Effector memory CD8-positive, alpha-beta T cell (primary cell): ENCODE measurements around the gene AQP10.
A peak's percentile ranks its signal among the peaks of the same experiment; 100 is the strongest.
"Not testable (repeated sequence)": the region's sequence is repeated elsewhere in the genome, so short reads cannot be mapped to it uniquely, and the experiment has no call there.

Experiments
- ATAC-seq: fragments of 150-1000 bp; cut with Tn5 transposase; replicated peaks from 2 replicates; pipeline ENCODE4 v1.10.0; 2021; ENCODE audit warnings: mild to moderate bottlenecking, moderate library complexity
- DNase-seq, 3 experiments: peaks; one replicate each; pipeline ENCODE4 v3.0.0; 2021
- H3K27ac Mint-ChIP-seq, 2 donors: one replicate each; pipeline ENCODE4 v1.8.0; 2022; ENCODE audit warnings: mild to moderate bottlenecking in 2 of 2, mixed read lengths in 2 of 2, moderate library complexity in 2 of 2
- H3K27me3 Mint-ChIP-seq, 2 donors: one replicate each; pipeline ENCODE4 v1.8.0; 2022; ENCODE audit warnings: mixed read lengths in 2 of 2
- H3K36me3 Mint-ChIP-seq: one replicate; pipeline ENCODE4 v1.8.0; 2022; ENCODE audit warnings: mild to moderate bottlenecking, moderate library complexity, mixed read lengths; ENCODE audit not compliant: insufficient read depth
- H3K4me1 Mint-ChIP-seq, 2 donors: one replicate each; pipeline ENCODE4 v1.8.0; 2022; ENCODE audit warnings: low read depth in 2 of 2, mixed read lengths in 2 of 2
- H3K4me3 Mint-ChIP-seq, 2 donors: one replicate each; pipeline ENCODE4 v1.8.0; 2022; ENCODE audit warnings: mild to moderate bottlenecking in 2 of 2, mixed read lengths in 2 of 2, moderate library complexity in 2 of 2
- H3K9me3 Mint-ChIP-seq, 2 donors: one replicate each; pipeline ENCODE4 v1.8.0; 2022; ENCODE audit warnings: mixed read lengths in 2 of 2
- total RNA-seq, 9 experiments: gene quantifications; one replicate each; lab custom pipeline; 2026; lab: John Stamatoyannopoulos, UW

AQP10 gene
- total RNA-seq, result 0 to 0.67 (median 0) reads per million in 9 experiments

GRCh38 chr1:154320882-154321608 is at the start of gene AQP10:
Gene AQP10 (plus strand): TSS chr1:154321093. CDS start chr1:154321156, 63 bp downstream.
- Mint-ChIP-seq H3K4me1 (peaks cover 4 to 9% of the 10 kb centered on the region in 2 donors), H3K36me3 (peaks cover 5% of the 10 kb centered on the region), H3K9me3 (peaks cover 0 to 1% of the 10 kb centered on the region in 2 donors), H3K27ac (no peak within 1 kb of the TSS), H3K4me3 (no peak within 1 kb of the TSS), H3K27me3 (peaks cover 0 to 8% of the 10 kb centered on the region in 2 donors)
- DNase-seq (no peak), ATAC-seq (no peak)

DNA sequence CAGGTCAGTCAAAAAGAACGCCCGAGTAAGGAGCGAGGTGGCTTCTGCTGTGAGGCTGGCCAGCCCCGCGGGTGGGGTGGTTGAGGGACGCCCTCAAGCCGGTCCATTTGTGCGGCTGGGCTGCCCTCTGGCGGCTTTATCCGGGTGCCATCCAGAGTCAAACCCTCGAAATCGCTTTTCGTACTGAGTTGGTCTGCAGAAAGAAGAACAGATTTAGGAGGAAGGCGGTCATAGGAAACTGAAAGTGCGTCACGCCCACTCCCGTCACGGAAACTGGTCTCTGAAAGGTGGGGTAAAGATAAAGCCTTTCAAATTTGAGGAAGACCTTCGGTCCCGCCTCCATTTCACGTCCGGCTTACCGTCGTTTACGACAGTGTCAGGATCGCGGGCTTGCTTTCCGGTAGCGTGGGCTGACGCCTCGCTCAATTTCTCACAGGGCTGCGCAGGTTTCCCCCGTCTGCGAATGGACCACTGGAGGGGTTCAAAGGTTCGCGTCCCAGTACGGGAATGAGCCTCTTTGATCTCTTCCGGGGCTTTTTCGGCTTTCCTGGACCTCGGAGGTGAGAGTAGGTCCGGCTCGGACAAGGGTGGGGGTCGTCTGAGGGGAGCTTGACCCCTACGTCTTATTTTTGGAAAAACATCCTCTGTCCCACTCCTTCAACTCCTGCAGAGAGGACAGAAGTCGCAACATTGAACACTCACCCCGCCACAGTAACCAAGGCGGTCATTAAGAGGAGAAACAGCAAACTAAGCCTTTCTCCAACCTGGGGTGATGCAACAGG is 48.5 kb upstream of the AQP10 start, which contains the start of gene HAX1:
TSS of gene HAX1 (plus strand) at position 413 of the 782 bp plus-strand sequence. CDS start at position 508, 95 bp downstream.
- Mint-ChIP-seq H3K9me3 (no peaks in the 10 kb centered on the region), H3K4me3 (peak within 1 kb of the TSS; percentile 98 to 99), H3K27ac (peak within 1 kb of the TSS; percentile 98 to 100), H3K36me3 (peaks cover 47% of the 10 kb centered on the region), H3K4me1 (peaks cover 15 to 25% of the 10 kb centered on the region in 2 donors), H3K27me3 (no peaks in the 10 kb centered on the region)
- ATAC-seq, result peak; percentile 91
- DNase-seq, result peak; percentile 90 to 93 (median 91)

DNA sequence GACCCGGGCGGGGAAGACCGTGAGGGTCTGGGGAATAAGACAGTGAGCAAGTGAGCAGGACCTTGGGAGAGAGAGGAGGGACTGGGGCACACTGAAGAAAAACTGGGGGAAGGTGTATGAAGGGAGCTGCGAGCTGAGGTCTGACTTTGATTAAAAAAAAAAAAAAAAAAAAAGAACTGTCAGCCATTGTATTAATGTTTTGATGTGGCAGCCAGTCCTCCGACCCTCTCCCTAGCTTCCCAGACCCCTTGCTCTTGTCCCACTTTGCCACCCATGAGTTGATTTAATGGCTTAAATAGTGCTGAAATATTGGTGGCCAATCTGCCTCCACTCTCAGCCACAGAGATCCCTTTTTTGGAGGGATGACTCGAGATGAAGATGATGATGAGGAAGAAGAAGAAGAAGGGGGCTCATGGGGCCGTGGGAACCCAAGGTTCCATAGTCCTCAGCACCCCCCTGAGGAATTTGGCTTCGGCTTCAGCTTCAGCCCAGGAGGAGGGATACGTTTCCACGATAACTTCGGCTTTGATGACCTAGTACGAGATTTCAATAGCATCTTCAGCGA is 47.8 kb upstream of the AQP10 start:
- Mint-ChIP-seq H3K4me1 (peaks cover 15 to 25% of the 10 kb centered on the region in 2 donors), H3K4me3 (peak overlapping the region; percentile 98 to 99), H3K9me3 (no peaks in the 10 kb centered on the region), H3K36me3 (peaks cover 41% of the 10 kb centered on the region), H3K27ac (peak overlapping the region; percentile 98 to 100), H3K27me3 (no peaks in the 10 kb centered on the region)
- ATAC-seq (no peak), DNase-seq (no peak)

GRCh38 chr1:154276797-154277196 is 44.1 kb upstream of the AQP10 start:
- H3K27me3 Mint-ChIP-seq, result no peaks in the 10 kb centered on the region
- no peak overlapping the region for H3K4me3 Mint-ChIP-seq
- H3K9me3 Mint-ChIP-seq, result no peaks in the 10 kb centered on the region
- no peak overlapping the region for H3K27ac Mint-ChIP-seq
- peaks cover 28% of the 10 kb centered on the region for H3K36me3 Mint-ChIP-seq
- no peak for ATAC-seq
- no peak for DNase-seq
- H3K4me1 Mint-ChIP-seq, result peaks cover 15 to 18% of the 10 kb centered on the region in 2 donors

GRCh38 chr1:154287591-154287990 is 33.3 kb upstream of the AQP10 start:
- not testable (repeated sequence) for H3K36me3 Mint-ChIP-seq, ATAC-seq, H3K27ac Mint-ChIP-seq, DNase-seq, H3K9me3 Mint-ChIP-seq, H3K4me3 Mint-ChIP-seq, H3K4me1 Mint-ChIP-seq, H3K27me3 Mint-ChIP-seq

DNA sequence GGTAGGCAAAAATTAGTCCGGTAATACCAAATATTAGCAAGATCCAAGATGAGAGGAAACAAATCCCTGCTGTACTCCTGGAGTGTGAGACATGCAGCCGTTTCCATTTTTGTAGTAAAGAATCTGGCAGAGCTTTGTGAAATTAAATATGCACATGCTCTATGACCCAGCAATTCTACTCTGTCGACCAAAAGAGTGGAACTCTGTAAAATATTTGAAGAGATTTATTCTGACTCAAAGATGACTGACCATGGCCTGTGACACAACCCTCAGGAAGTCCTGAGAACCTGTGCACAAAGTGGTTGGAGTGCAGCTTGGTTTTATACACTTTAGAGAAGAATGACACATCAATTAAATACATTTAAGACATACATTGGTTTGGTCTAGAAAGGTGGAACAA is 32.2 kb upstream of the AQP10 start:
- no peak overlapping the region for H3K4me3 Mint-ChIP-seq
- no peak overlapping the region for H3K27ac Mint-ChIP-seq
- peaks cover 3% of the 10 kb centered on the region for H3K36me3 Mint-ChIP-seq
- no peaks in the 10 kb centered on the region for H3K4me1 Mint-ChIP-seq
- H3K9me3 Mint-ChIP-seq, result no peaks in the 10 kb centered on the region
- H3K27me3 Mint-ChIP-seq, result peaks cover 0 to 7% of the 10 kb centered on the region in 2 donors
- ATAC-seq (no peak), DNase-seq (no peak)

DNA sequence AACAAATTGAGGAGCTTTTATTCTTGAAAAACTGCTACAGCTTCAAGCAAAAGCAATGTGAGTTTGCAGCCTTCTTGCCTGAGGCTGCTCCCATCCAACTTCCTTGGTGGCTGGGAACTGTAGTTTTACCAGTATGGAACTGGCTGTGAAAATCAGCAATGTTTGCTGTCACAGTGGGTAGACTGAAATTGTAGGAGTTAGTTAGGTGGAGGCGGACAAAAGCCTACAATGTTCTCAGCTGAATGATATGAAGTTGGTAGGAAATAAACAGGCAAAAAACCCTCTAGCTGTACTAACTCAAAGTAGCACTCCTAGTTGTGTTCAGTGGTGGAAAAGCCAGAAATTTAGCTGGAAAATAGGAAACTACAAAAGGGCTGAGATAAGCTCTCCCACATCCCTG is 30.0 kb upstream of the AQP10 start:
- Mint-ChIP-seq H3K36me3 (peaks cover 3% of the 10 kb centered on the region), H3K9me3 (no peaks in the 10 kb centered on the region), H3K27ac (no peak overlapping the region), H3K4me1 (no peaks in the 10 kb centered on the region), H3K4me3 (no peak overlapping the region), H3K27me3 (peaks cover 0 to 7% of the 10 kb centered on the region in 2 donors)
- DNase-seq (no peak), ATAC-seq (no peak)

DNA sequence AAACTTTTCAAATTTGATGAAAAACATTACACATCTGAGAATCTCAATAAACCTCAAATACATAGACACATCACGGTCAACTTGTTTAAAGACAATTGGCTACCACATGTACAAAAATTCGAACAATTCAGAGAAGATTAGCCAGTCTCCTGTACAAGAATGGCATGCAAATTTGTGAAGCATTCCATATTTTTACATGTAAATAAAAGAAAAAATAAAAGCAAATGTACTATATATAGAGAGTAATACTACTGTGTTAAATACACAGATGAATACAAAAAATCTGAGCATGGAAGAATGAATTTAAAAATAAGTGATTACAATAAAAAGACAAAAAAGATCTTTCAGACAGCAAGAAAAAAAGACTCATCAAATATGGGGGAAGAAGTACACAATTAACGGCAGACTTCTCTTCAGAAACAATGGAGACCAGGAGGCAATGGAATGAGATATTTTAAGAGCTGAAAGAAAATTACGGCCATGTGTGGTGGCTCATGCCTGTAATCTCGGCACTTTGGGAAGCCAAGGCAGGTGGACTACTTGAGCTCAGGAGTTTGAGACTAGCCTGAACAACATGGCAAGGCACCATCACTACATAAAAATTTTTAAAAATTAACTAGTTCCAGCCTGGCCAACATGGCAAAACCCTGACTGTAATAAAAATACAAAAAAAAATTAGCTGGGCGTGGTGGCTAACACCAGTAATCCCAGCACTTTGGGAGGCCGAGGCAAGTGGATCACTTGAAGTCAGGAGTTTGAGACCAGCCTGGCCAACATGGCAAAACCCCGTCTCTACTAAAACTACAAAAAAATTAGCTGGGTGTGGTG is 25.3 kb upstream of the AQP10 start:
- ATAC-seq (no peak), DNase-seq (no peak)
- H3K4me1 Mint-ChIP-seq, result no peaks in the 10 kb centered on the region
- H3K27ac Mint-ChIP-seq, result no peak overlapping the region
- no peaks in the 10 kb centered on the region for H3K27me3 Mint-ChIP-seq
- H3K36me3 Mint-ChIP-seq, result peaks cover 3% of the 10 kb centered on the region
- H3K9me3 Mint-ChIP-seq, result no peaks in the 10 kb centered on the region
- H3K4me3 Mint-ChIP-seq, result no peak overlapping the region

GRCh38 chr1:154301582-154301981 is 19.3 kb upstream of the AQP10 start:
- DNase-seq (no peak), ATAC-seq (no peak)
- no peaks in the 10 kb centered on the region for H3K9me3 Mint-ChIP-seq
- H3K27me3 Mint-ChIP-seq, result no peaks in the 10 kb centered on the region
- H3K4me3 Mint-ChIP-seq, result no peak overlapping the region
- H3K27ac Mint-ChIP-seq, result no peak overlapping the region
- H3K4me1 Mint-ChIP-seq, result no peaks in the 10 kb centered on the region
- no peaks in the 10 kb centered on the region for H3K36me3 Mint-ChIP-seq

- no peaks in the 10 kb centered on the region for H3K27me3 Mint-ChIP-seq
- H3K9me3 Mint-ChIP-seq, result no peaks in the 10 kb centered on the region
- no peak overlapping the region for H3K4me3 Mint-ChIP-seq
- no peaks in the 10 kb centered on the region for H3K36me3 Mint-ChIP-seq
- no peak overlapping the region for H3K27ac Mint-ChIP-seq
- ATAC-seq, result no peak
- no peak for DNase-seq
- peaks cover 0 to 5% of the 10 kb centered on the region in 2 donors for H3K4me1 Mint-ChIP-seq
Measured at GRCh38 chr1:154304664-154305337, 16.1 kb upstream of the AQP10 start.

GRCh38 chr1:154306151-154306550 is 14.7 kb upstream of the AQP10 start:
- H3K9me3 Mint-ChIP-seq, result no peaks in the 10 kb centered on the region
- no peaks in the 10 kb centered on the region for H3K36me3 Mint-ChIP-seq
- no peak for ATAC-seq
- no peak for DNase-seq
- H3K27ac Mint-ChIP-seq, result no peak overlapping the region
- H3K27me3 Mint-ChIP-seq, result no peaks in the 10 kb centered on the region
- H3K4me1 Mint-ChIP-seq, result peaks cover 0 to 5% of the 10 kb centered on the region in 2 donors
- no peak overlapping the region for H3K4me3 Mint-ChIP-seq

- ATAC-seq, H3K9me3 Mint-ChIP-seq, H3K4me1 Mint-ChIP-seq, H3K27me3 Mint-ChIP-seq, H3K36me3 Mint-ChIP-seq, DNase-seq, H3K27ac Mint-ChIP-seq, H3K4me3 Mint-ChIP-seq: not testable (repeated sequence)
Measured at GRCh38 chr1:154307670-154308270, 13.1 kb upstream of the AQP10 start.
